ENCODE results near the gene FGF2.

Gene FGF2

DNA sequence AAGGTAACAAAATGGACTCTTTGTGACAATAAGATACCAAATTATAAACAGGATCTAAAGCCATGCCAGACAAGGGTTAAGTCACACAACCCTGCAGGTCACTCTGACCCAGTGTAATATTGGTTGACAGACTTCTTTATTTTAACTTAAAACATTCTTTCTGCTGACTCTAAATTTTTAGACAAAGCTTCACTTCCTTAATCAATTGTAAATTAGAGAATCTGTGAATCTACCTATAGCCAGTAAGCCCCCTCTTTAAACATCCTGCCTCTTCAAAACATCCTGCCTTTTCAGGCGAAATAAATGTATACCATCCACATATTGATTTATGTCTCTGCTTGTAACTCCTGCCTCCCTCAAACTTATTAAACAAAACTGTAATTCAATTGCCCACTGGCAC, 81.6 kb downstream of the FGF2 start:
- Histone ChIP-seq H3K27me3 (ENCODE audit: control insufficient read depth in 1 of 2, insufficient read depth in 1 of 2, low read length in 2 of 2) (no peaks in the 10 kb centered on the region), H3K4me3 (ENCODE audit: insufficient read depth in 1 of 2, low read depth in 1 of 2, low read length in 2 of 2) (no peak overlapping the region), H2BK15ac (ENCODE audit: low read depth, poor library complexity, severe bottlenecking) (no peak overlapping the region), H3K4ac (ENCODE audit: low read depth in 1 of 2, low read length in 2 of 2) (no peak overlapping the region), H3K79me1 (replicated peaks; ENCODE audit: low read length, poor library complexity, severe bottlenecking) (peaks cover 1% of the 10 kb centered on the region), H2AK5ac (ENCODE audit: low read length, severe bottlenecking) (no peak overlapping the region), H3K18ac (ENCODE audit: low read depth in 1 of 2, low read length in 2 of 2) (no peak overlapping the region), H3K14ac (ENCODE audit: low read length in 2 of 2) (no peak overlapping the region), H2BK120ac (ENCODE audit: low read depth, low read length) (no peak overlapping the region), H3K4me1 (ENCODE audit: control insufficient read depth, insufficient read depth, low read depth, low read length) (no peaks in the 10 kb centered on the region), H3K9ac (ENCODE audit: low read length) (no peak overlapping the region), H3K27ac (ENCODE audit: low read length, poor library complexity, severe bottlenecking) (no peak overlapping the region), H3K9me3 (ENCODE audit: control insufficient read depth, low read length) (no peaks in the 10 kb centered on the region), H4K91ac (ENCODE audit: low read length) (no peak overlapping the region), H3K4me2 (ENCODE audit: low read length, poor library complexity, severe bottlenecking) (no peak overlapping the region), H2BK5ac (ENCODE audit: low read depth, low read length, poor library complexity, severe bottlenecking) (no peak overlapping the region), H2AFZ (ENCODE audit: low read depth, low read length) (no peak overlapping the region), H4K8ac (ENCODE audit: low read length) (no peak overlapping the region), H2BK12ac (ENCODE audit: low read length in 2 of 2) (no peak overlapping the region), H3K23ac (ENCODE audit: low read length in 2 of 2) (no peak overlapping the region), H3K36me3 (ENCODE audit: control insufficient read depth in 1 of 2, insufficient read depth in 2 of 2, low read depth in 1 of 2, low read length in 2 of 2) (peaks cover 2 to 14% of the 10 kb centered on the region in 2 experiments)
- DNase-seq = no peak
- WGBS = 45% methylated on average over 1 of the region's 1 CpG

DNA sequence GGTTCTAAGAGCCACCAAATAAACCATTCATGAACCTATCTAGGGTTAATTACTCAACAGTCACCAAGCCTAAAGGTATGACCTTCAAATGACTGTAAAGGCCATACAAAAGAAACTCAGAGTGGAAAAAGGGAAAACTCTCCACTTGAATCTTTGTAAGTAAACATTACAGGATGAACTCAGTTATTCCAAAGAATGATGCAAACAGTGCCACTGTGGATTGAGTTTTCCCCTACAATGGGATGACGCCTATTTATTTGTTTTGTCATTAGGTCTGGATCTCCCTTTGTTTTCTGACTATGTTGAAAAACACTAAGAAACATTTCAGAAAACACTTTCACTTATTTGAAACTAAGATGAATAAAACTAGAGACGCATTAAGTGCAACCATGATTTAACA, 83.1 kb downstream of the FGF2 start:
- H4K8ac ChIP-seq (ENCODE audit: low read length) = no peak overlapping the region
- no peak overlapping the region for H2BK5ac ChIP-seq (ENCODE audit: low read depth, low read length, poor library complexity, severe bottlenecking)
- H3K18ac ChIP-seq (ENCODE audit: low read depth in 1 of 2, low read length in 2 of 2) = no peak overlapping the region
- H3K27ac ChIP-seq (ENCODE audit: low read length, poor library complexity, severe bottlenecking) = no peak overlapping the region
- H4K91ac ChIP-seq (ENCODE audit: low read length) = no peak overlapping the region
- WGBS = no CpG with 5 or more reads among the region's 2 CpGs
- no peaks in the 10 kb centered on the region for H3K4me1 ChIP-seq (ENCODE audit: control insufficient read depth, insufficient read depth, low read depth, low read length)
- H3K79me1 ChIP-seq (replicated peaks; ENCODE audit: low read length, poor library complexity, severe bottlenecking) = peaks cover 1% of the 10 kb centered on the region
- H2BK12ac ChIP-seq (ENCODE audit: low read length in 2 of 2) = no peak overlapping the region
- no peak overlapping the region for H2BK15ac ChIP-seq (ENCODE audit: low read depth, poor library complexity, severe bottlenecking)
- H3K36me3 ChIP-seq (ENCODE audit: control insufficient read depth in 1 of 2, insufficient read depth in 2 of 2, low read depth in 1 of 2, low read length in 2 of 2) = peaks cover 0 to 14% of the 10 kb centered on the region in 2 experiments
- DNase-seq = peak; percentile 38
- no peak overlapping the region for H2AFZ ChIP-seq (ENCODE audit: low read depth, low read length)
- H3K23ac ChIP-seq (ENCODE audit: low read length in 2 of 2) = no peak overlapping the region
- H3K4ac ChIP-seq (ENCODE audit: low read depth in 1 of 2, low read length in 2 of 2) = no peak overlapping the region
- H3K4me2 ChIP-seq (ENCODE audit: low read length, poor library complexity, severe bottlenecking) = no peak overlapping the region
- no peak overlapping the region for H2BK120ac ChIP-seq (ENCODE audit: low read depth, low read length)
- no peak overlapping the region for H3K14ac ChIP-seq (ENCODE audit: low read length in 2 of 2)
- no peak overlapping the region for H3K9ac ChIP-seq (ENCODE audit: low read length)
- H2AK5ac ChIP-seq (ENCODE audit: low read length, severe bottlenecking) = no peak overlapping the region
- H3K27me3 ChIP-seq (ENCODE audit: control insufficient read depth in 1 of 2, insufficient read depth in 1 of 2, low read length in 2 of 2) = no peaks in the 10 kb centered on the region
- H3K9me3 ChIP-seq (ENCODE audit: control insufficient read depth, low read length) = no peaks in the 10 kb centered on the region
- H3K4me3 ChIP-seq (ENCODE audit: insufficient read depth in 1 of 2, low read depth in 1 of 2, low read length in 2 of 2) = no peak overlapping the region

DNA sequence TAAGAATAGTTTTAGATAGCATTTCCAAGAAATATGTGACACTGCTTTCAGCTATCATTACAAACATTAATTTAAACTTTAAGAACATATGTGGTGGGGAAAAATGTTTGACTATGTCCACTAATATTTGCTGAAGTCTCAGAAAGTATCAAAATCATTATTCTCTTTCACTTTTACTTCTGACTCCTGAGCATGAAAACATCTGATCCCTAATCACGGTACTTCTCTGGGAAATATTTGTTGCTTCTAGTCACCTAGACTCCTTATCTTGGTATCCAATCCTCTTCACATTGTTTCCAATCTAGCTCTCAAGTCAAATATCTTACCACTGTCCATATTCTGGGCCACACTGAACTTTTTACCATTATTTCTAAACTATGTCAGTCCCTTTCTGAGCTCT, 85.0 kb downstream of the FGF2 start:
- no peaks in the 10 kb centered on the region for H3K27me3 ChIP-seq (ENCODE audit: control insufficient read depth in 1 of 2, insufficient read depth in 1 of 2, low read length in 2 of 2)
- no peak overlapping the region for H2BK120ac ChIP-seq (ENCODE audit: low read depth, low read length)
- H4K8ac ChIP-seq (ENCODE audit: low read length) = no peak overlapping the region
- no peak overlapping the region for H3K23ac ChIP-seq (ENCODE audit: low read length in 2 of 2)
- no peak overlapping the region for H3K27ac ChIP-seq (ENCODE audit: low read length, poor library complexity, severe bottlenecking)
- 86% methylated on average over 1 of the region's 1 CpG for WGBS
- H2BK15ac ChIP-seq (ENCODE audit: low read depth, poor library complexity, severe bottlenecking) = no peak overlapping the region
- no peak overlapping the region for H3K14ac ChIP-seq (ENCODE audit: low read length in 2 of 2)
- H2BK5ac ChIP-seq (ENCODE audit: low read depth, low read length, poor library complexity, severe bottlenecking) = no peak overlapping the region
- peak overlapping the region; percentile 15 for H3K9ac ChIP-seq (ENCODE audit: low read length)
- no peak overlapping the region for H2BK12ac ChIP-seq (ENCODE audit: low read length in 2 of 2)
- H3K79me1 ChIP-seq (replicated peaks; ENCODE audit: low read length, poor library complexity, severe bottlenecking) = peaks cover 1% of the 10 kb centered on the region
- peaks cover 0 to 21% of the 10 kb centered on the region in 2 experiments for H3K36me3 ChIP-seq (ENCODE audit: control insufficient read depth in 1 of 2, insufficient read depth in 2 of 2, low read depth in 1 of 2, low read length in 2 of 2)
- no peaks in the 10 kb centered on the region for H3K4me1 ChIP-seq (ENCODE audit: control insufficient read depth, insufficient read depth, low read depth, low read length)
- no peak overlapping the region for H3K18ac ChIP-seq (ENCODE audit: low read depth in 1 of 2, low read length in 2 of 2)
- H2AFZ ChIP-seq (ENCODE audit: low read depth, low read length) = no peak overlapping the region
- H3K9me3 ChIP-seq (ENCODE audit: control insufficient read depth, low read length) = no peaks in the 10 kb centered on the region
- no peak overlapping the region for H2AK5ac ChIP-seq (ENCODE audit: low read length, severe bottlenecking)
- no peak overlapping the region for H3K4ac ChIP-seq (ENCODE audit: low read depth in 1 of 2, low read length in 2 of 2)
- no peak overlapping the region for H3K4me3 ChIP-seq (ENCODE audit: insufficient read depth in 1 of 2, low read depth in 1 of 2, low read length in 2 of 2)
- no peak overlapping the region for H4K91ac ChIP-seq (ENCODE audit: low read length)
- no peak overlapping the region for H3K4me2 ChIP-seq (ENCODE audit: low read length, poor library complexity, severe bottlenecking)
- no peak for DNase-seq

DNA sequence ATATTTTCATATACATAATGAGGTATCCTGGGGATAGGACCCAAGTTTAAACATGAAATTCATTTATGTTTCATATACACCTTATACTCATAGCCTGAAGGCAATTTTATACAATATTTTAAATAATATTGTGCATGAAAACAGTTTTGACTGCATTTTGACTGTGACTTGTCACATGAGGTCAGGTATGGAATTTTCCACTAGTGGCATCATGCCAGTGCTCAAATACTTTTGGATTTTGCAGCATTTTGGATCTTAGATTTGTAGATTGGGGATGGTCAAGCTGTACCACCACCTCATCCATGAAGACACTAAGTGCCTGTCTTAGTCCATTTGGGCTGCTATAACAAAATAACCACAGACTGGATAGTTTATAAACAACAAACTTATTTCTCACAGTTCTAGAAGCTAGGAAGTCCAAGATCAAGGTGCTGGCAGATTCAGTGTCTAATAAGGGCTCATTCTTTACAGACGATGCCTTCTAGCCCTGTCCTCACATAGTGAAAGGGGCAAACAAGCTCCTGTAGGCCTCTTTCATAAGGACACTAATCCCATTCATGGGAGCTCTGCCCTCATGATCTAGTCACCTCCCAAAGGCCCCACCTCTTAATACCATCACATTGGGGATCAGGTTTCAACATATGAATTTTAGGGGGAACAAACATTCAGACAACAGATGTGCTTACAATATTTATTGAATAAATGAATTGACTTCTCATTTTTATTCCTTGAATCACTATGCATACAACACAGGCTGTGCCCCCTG, 86.4 kb downstream of the FGF2 start:
- H2BK15ac ChIP-seq (ENCODE audit: low read depth, poor library complexity, severe bottlenecking) = no peak overlapping the region
- no peak overlapping the region for H3K14ac ChIP-seq (ENCODE audit: low read length in 2 of 2)
- 94% methylated on average over 1 of the region's 1 CpG for WGBS
- H4K91ac ChIP-seq (ENCODE audit: low read length) = no peak overlapping the region
- no peak overlapping the region for H2AFZ ChIP-seq (ENCODE audit: low read depth, low read length)
- H3K18ac ChIP-seq (ENCODE audit: low read depth in 1 of 2, low read length in 2 of 2) = no peak overlapping the region
- peak overlapping the region; percentile 16 for H3K27ac ChIP-seq (ENCODE audit: low read length, poor library complexity, severe bottlenecking)
- peak overlapping the region; percentile 39 for H3K9ac ChIP-seq (ENCODE audit: low read length)
- H3K4me3 ChIP-seq (ENCODE audit: insufficient read depth in 1 of 2, low read depth in 1 of 2, low read length in 2 of 2) = no peak overlapping the region
- no peak for DNase-seq
- no peak overlapping the region for H3K23ac ChIP-seq (ENCODE audit: low read length in 2 of 2)
- H4K8ac ChIP-seq (ENCODE audit: low read length) = no peak overlapping the region
- no peak overlapping the region for H2BK12ac ChIP-seq (ENCODE audit: low read length in 2 of 2)
- H2AK5ac ChIP-seq (ENCODE audit: low read length, severe bottlenecking) = no peak overlapping the region
- peaks cover 0 to 26% of the 10 kb centered on the region in 2 experiments for H3K36me3 ChIP-seq (ENCODE audit: control insufficient read depth in 1 of 2, insufficient read depth in 2 of 2, low read depth in 1 of 2, low read length in 2 of 2)
- H3K79me1 ChIP-seq (replicated peaks; ENCODE audit: low read length, poor library complexity, severe bottlenecking) = peaks cover 1% of the 10 kb centered on the region
- H2BK120ac ChIP-seq (ENCODE audit: low read depth, low read length) = no peak overlapping the region
- H3K9me3 ChIP-seq (ENCODE audit: control insufficient read depth, low read length) = no peaks in the 10 kb centered on the region
- H2BK5ac ChIP-seq (ENCODE audit: low read depth, low read length, poor library complexity, severe bottlenecking) = no peak overlapping the region
- no peak overlapping the region for H3K4ac ChIP-seq (ENCODE audit: low read depth in 1 of 2, low read length in 2 of 2)
- no peak overlapping the region for H3K4me2 ChIP-seq (ENCODE audit: low read length, poor library complexity, severe bottlenecking)
- H3K4me1 ChIP-seq (ENCODE audit: control insufficient read depth, insufficient read depth, low read depth, low read length) = no peaks in the 10 kb centered on the region
- H3K27me3 ChIP-seq (ENCODE audit: control insufficient read depth in 1 of 2, insufficient read depth in 1 of 2, low read length in 2 of 2) = no peaks in the 10 kb centered on the region
